ENCODE results near the gene KCTD5.
A peak's percentile ranks its signal among the peaks of the same experiment; 100 is the strongest.

Gene KCTD5

GRCh38 chr16:2751577-2752034 is 69.3 kb downstream of the KCTD5 start:
- DNase-seq (ENCODE audit: low read depth in 3 of 3) = no peak

- DNase-seq (ENCODE audit: low read depth in 3 of 3) = peak; percentile 88 to 93 (median 89)
Measured at GRCh38 chr16:2752035-2752849, 69.9 kb downstream of the KCTD5 start, which contains the start of gene SRRM2. SRRM2 (plus strand) TSS chr16:2752638; CDS start chr16:2756365, 3,727 bp downstream.

GRCh38 chr16:2752850-2753732 is 70.8 kb downstream of the KCTD5 start:
- peak; percentile 27 to 77 (median 53) for DNase-seq (ENCODE audit: low read depth in 3 of 3)

GRCh38 chr16:2753733-2754020 is 71.4 kb downstream of the KCTD5 start:
- no peak for DNase-seq (ENCODE audit: low read depth in 3 of 3)

- DNase-seq (ENCODE audit: low read depth in 3 of 3) = no peak
Measured at GRCh38 chr16:2755158-2755557, 72.8 kb downstream of the KCTD5 start.

- DNase-seq (ENCODE audit: low read depth in 3 of 3) = no peak
Measured at GRCh38 chr16:2756288-2757015, 74.1 kb downstream of the KCTD5 start.

- no peak for DNase-seq (ENCODE audit: low read depth in 3 of 3)
Measured at GRCh38 chr16:2757344-2757743, 75.0 kb downstream of the KCTD5 start.
